Esophagus muscularis mucosa (tissue), 4 donors: ENCODE results near the gene ZNF750.

Experiments used
- EP300 ChIP-seq: sonication (generic); formaldehyde crosslinking; IDR thresholded peaks from one replicate; pipeline ENCODE4 v1.6.1; 2017; ENCODE audit warnings: antibody characterized with exemption
- POLR2A ChIP-seq: fragments of 450-650 bp; IDR thresholded peaks from one replicate; pipeline ENCODE4 v1.6.1; 2017; ENCODE audit warnings: antibody characterized with exemption, moderate library complexity, mild to moderate bottlenecking, low read depth
- POLR2AphosphoS5 ChIP-seq, 2 donors: sonication (generic); formaldehyde crosslinking; IDR thresholded peaks; one replicate each; pipeline ENCODE4 v1.6.1; 2017; ENCODE audit warnings: antibody characterized with exemption in 2 of 2
- TF ChIP-seq, protein P1 (sequence below), 3 experiments: fragments of 200-600 bp in 2 of 3; fragments of 450-650 bp in 1 of 3; sonication (generic) in 2 of 3; IDR thresholded peaks; one replicate each; pipeline ENCODE4 v1.5.1; 2017 to 2019; ENCODE audit warnings: antibody characterized with exemption in 3 of 3, mild to moderate bottlenecking in 2 of 3, moderate library complexity in 1 of 3

DNA sequence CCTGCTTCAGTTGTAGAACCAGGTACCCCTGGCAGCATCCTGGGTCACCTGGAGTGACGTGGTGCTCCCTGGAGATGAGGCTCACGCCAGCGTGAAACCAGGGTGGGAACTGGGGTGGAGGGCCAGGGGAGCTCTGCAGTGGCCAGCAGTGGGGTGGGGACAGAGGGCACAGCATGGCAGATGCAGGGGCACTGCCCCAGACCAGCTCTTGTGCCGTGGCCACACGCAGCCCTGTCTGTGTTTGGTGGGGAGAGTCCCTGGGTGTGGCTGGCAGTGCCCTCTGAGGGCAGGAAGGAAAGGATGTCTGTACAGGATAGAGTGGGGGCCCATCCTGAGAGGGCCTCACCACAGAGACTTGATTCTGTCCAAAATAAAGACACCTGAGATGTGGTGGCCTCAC is 24.5 kb downstream of the ZNF750 start:
- TF ChIP-seq POLR2AphosphoS5 (IDR thresholded peaks at IDR 0.05) (no peak), POLR2A (no peak), EP300 (no peak)
- TF ChIP-seq, protein P1, sequence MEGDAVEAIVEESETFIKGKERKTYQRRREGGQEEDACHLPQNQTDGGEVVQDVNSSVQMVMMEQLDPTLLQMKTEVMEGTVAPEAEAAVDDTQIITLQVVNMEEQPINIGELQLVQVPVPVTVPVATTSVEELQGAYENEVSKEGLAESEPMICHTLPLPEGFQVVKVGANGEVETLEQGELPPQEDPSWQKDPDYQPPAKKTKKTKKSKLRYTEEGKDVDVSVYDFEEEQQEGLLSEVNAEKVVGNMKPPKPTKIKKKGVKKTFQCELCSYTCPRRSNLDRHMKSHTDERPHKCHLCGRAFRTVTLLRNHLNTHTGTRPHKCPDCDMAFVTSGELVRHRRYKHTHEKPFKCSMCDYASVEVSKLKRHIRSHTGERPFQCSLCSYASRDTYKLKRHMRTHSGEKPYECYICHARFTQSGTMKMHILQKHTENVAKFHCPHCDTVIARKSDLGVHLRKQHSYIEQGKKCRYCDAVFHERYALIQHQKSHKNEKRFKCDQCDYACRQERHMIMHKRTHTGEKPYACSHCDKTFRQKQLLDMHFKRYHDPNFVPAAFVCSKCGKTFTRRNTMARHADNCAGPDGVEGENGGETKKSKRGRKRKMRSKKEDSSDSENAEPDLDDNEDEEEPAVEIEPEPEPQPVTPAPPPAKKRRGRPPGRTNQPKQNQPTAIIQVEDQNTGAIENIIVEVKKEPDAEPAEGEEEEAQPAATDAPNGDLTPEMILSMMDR (IDR thresholded peaks at IDR 0.05): no peak
